ENCODE measurements around the gene GPC6. TPM values are rescaled to one million over a fixed set of nuclear protein-coding genes. Genes with fewer than 3 reads are reported as not detected.

The GPC6 gene
- polyA plus RNA-seq, 1 donor (not counting 4 experiments of a cell fraction or from before 2014, with no cell fraction given), result 0.42 TPM

GRCh38 chr13:93264876-93265275, 38.3 kb downstream of the GPC6 start:
- H3K4me3 ChIP-seq (ENCODE audit: control insufficient read depth in 2 of 3, extremely low read depth in 1 of 3, insufficient read depth in 2 of 3, low read depth in 1 of 3, low read length in 3 of 3), result no peak overlapping the region
- no peaks in the 10 kb centered on the region for H3K36me3 ChIP-seq (ENCODE audit: control insufficient read depth in 2 of 2, extremely low read depth in 1 of 2, insufficient read depth in 2 of 2, low read length in 2 of 2)
- dilution Hi-C loops (cut with MboI; ENCODE audit: extremely low pct_ligation_motif_present, low sequenced_read_pairs), result no loop called here
- TF ChIP-seq EZH2 (IDR thresholded peaks at IDR 0.05; ENCODE audit: low read length), result no peak
- TF ChIP-seq, protein P1, sequence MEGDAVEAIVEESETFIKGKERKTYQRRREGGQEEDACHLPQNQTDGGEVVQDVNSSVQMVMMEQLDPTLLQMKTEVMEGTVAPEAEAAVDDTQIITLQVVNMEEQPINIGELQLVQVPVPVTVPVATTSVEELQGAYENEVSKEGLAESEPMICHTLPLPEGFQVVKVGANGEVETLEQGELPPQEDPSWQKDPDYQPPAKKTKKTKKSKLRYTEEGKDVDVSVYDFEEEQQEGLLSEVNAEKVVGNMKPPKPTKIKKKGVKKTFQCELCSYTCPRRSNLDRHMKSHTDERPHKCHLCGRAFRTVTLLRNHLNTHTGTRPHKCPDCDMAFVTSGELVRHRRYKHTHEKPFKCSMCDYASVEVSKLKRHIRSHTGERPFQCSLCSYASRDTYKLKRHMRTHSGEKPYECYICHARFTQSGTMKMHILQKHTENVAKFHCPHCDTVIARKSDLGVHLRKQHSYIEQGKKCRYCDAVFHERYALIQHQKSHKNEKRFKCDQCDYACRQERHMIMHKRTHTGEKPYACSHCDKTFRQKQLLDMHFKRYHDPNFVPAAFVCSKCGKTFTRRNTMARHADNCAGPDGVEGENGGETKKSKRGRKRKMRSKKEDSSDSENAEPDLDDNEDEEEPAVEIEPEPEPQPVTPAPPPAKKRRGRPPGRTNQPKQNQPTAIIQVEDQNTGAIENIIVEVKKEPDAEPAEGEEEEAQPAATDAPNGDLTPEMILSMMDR (optimal IDR thresholded peaks at IDR 0.05 in 1 of 3, IDR thresholded peaks at IDR 0.05 in 1 of 3, conservative IDR thresholded peaks at IDR 0.05 in 1 of 3; ENCODE audit: extremely low read depth in 1 of 3, insufficient read depth in 2 of 3, low read length in 3 of 3), result no peak
- H3K79me2 ChIP-seq (ENCODE audit: control insufficient read depth, insufficient read depth, low read length), result no peaks in the 10 kb centered on the region
- H2AFZ ChIP-seq (ENCODE audit: control insufficient read depth, low read length), result no peak overlapping the region
- FAIRE-seq (no peak), DNase-seq (ENCODE audit: low read depth, low spot score) (no peak)
- H3K9me3 ChIP-seq (ENCODE audit: control insufficient read depth, low read depth, low read length), result no peaks in the 10 kb centered on the region
- H3K4me1 ChIP-seq (ENCODE audit: control insufficient read depth, extremely low read depth, insufficient read depth, low read length), result peaks cover 10% of the 10 kb centered on the region
- no peak overlapping the region for H3K9ac ChIP-seq (ENCODE audit: control insufficient read depth, extremely low read depth, insufficient read depth, low read length)
- H4K20me1 ChIP-seq (ENCODE audit: control insufficient read depth, extremely low read depth, insufficient read depth, low read length), result no peaks in the 10 kb centered on the region
- no peak overlapping the region for H3K27ac ChIP-seq (ENCODE audit: control insufficient read depth, insufficient read depth, low read length)
- H3K9me1 ChIP-seq (ENCODE audit: control insufficient read depth, extremely low read depth, insufficient read depth, low read length), result no peaks in the 10 kb centered on the region
- H3K27me3 ChIP-seq (ENCODE audit: control insufficient read depth, extremely low read depth, insufficient read depth, low read length), result no peaks in the 10 kb centered on the region
- H3K4me2 ChIP-seq (ENCODE audit: control insufficient read depth, extremely low read depth, insufficient read depth, low read depth, low read length), result no peak overlapping the region

DNA sequence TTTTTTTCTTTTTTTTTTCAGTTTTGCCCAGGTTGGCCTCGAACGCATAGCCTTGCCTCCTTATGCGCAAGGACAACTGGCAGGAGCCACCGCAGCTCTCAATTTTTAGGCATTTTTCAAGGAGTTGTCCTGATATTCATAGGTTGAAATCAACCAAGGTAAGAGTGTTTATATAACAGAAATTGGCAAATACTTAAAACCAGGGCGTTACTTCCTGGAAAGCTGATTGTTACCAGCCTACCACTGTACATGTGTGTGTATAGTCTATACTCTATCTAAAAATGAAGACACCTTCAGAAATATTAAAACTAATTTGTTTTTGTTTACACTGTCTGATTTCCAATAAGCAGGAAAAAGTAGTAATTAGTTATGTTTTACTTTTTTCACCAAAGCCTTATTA, 39.2 kb downstream of the GPC6 start:
- Histone ChIP-seq H3K27ac (ENCODE audit: control insufficient read depth, insufficient read depth, low read length) (no peak overlapping the region), H4K20me1 (ENCODE audit: control insufficient read depth, extremely low read depth, insufficient read depth, low read length) (no peaks in the 10 kb centered on the region), H3K79me2 (ENCODE audit: control insufficient read depth, insufficient read depth, low read length) (no peaks in the 10 kb centered on the region), H3K4me2 (ENCODE audit: control insufficient read depth, extremely low read depth, insufficient read depth, low read depth, low read length) (no peak overlapping the region), H3K9ac (ENCODE audit: control insufficient read depth, extremely low read depth, insufficient read depth, low read length) (no peak overlapping the region), H3K36me3 (ENCODE audit: control insufficient read depth in 2 of 2, extremely low read depth in 1 of 2, insufficient read depth in 2 of 2, low read length in 2 of 2) (no peaks in the 10 kb centered on the region), H3K4me3 (ENCODE audit: control insufficient read depth in 2 of 3, extremely low read depth in 1 of 3, insufficient read depth in 2 of 3, low read depth in 1 of 3, low read length in 3 of 3) (no peak overlapping the region), H2AFZ (ENCODE audit: control insufficient read depth, low read length) (no peak overlapping the region), H3K4me1 (ENCODE audit: control insufficient read depth, extremely low read depth, insufficient read depth, low read length) (peaks cover 10% of the 10 kb centered on the region), H3K9me1 (ENCODE audit: control insufficient read depth, extremely low read depth, insufficient read depth, low read length) (no peaks in the 10 kb centered on the region), H3K27me3 (ENCODE audit: control insufficient read depth, extremely low read depth, insufficient read depth, low read length) (no peaks in the 10 kb centered on the region), H3K9me3 (ENCODE audit: control insufficient read depth, low read depth, low read length) (no peaks in the 10 kb centered on the region)
- FAIRE-seq (no peak), DNase-seq (ENCODE audit: low read depth, low spot score) (no peak)
- no peak for TF ChIP-seq EZH2 (IDR thresholded peaks at IDR 0.05; ENCODE audit: low read length)
- TF ChIP-seq, protein P1 (optimal IDR thresholded peaks at IDR 0.05 in 1 of 3, IDR thresholded peaks at IDR 0.05 in 1 of 3, conservative IDR thresholded peaks at IDR 0.05 in 1 of 3; ENCODE audit: extremely low read depth in 1 of 3, insufficient read depth in 2 of 3, low read length in 3 of 3), result no peak
- dilution Hi-C loops (cut with MboI; ENCODE audit: extremely low pct_ligation_motif_present, low sequenced_read_pairs), result no loop called here

Measured in keratinocyte (primary cell).